ENCODE measurements around the gene TRIM14. TPM values are rescaled to one million over a fixed set of nuclear protein-coding genes. Genes with fewer than 3 reads are reported as not detected.

The TRIM14 gene
- total and polyA plus RNA-seq, 10 of the 15 experiments (the other 5 are each of a cell fraction or from before 2014, with no cell fraction given), result 8.6 to 53.3 (median 35.7) TPM

DNA sequence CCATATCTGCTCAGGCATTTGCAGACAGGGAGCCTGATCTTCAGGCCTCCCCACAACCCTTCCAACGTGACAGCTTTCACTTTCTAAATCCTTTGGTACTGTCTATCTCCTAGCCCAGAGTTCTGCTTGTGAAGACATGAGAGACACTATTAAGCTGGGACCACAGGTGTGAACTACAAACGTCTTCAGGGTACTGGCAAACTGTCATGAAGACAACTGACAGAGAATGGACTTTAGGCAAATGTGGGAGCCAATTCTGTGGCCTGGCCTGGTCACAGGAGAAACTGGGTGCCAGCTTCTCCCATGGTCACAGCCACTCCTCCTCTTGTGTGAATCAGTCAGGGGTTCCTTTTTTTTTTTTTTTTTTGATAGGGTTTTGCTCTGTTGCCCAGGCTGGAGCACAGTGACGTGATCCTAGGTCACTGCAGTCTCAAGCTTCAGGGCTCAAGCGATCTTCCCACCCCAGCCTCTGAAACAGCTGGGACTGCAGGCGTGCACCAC is 10.4 kb downstream of the TRIM14 start (continued):
- TF ChIP-seq BACH1 (IDR thresholded peaks at IDR 0.05; ENCODE audit: borderline replicate concordance), result 0 out of 2 replicates have a peak, but pooled peaks have one; percentile 11
- peak; percentile 68 for TF ChIP-seq IKZF1 (conservative IDR thresholded peaks at IDR 0.05)
- no peak for TF ChIP-seq BRCA1 (IDR thresholded peaks at IDR 0.05; ENCODE audit: low read depth, low read length)
- TF ChIP-seq RFX5 (IDR thresholded peaks at IDR 0.05; ENCODE audit: low read depth, low read length), result no peak
- TF ChIP-seq MEF2B (IDR thresholded peaks at IDR 0.05; ENCODE audit: partially characterized antibody, poor library complexity, severe bottlenecking), result no peak
- no peak for TF ChIP-seq TAF1 (IDR thresholded peaks at IDR 0.05; ENCODE audit: borderline replicate concordance, low read depth, low read length)
- TF ChIP-seq TCF3 (IDR thresholded peaks at IDR 0.05; ENCODE audit: borderline replicate concordance, insufficient read depth, low read depth, low read length), result 0 out of 2 replicates have a peak, but pooled peaks have one; percentile 16
- no peak for TF ChIP-seq SREBF1 (IDR thresholded peaks at IDR 0.05; ENCODE audit: low read length)
- TF ChIP-seq TCF12 (IDR thresholded peaks at IDR 0.05; ENCODE audit: low read depth, low read length), result 0 out of 2 replicates have a peak, but pooled peaks have one; percentile 2

GRCh38 chr9:98107926-98108325 is 11.1 kb downstream of the TRIM14 start:
- intact Hi-C loops (cut with micrococcal nuclease; ENCODE audit: unreplicated experiment) (no loop called here), in situ Hi-C loops (cut with MboI) (no loop called here)
- ChIA-PET RAD21 (ENCODE audit: unreplicated experiment) (interaction anchor here (0.7 to 3.0 kb wide), 9 partner anchors 7 to 187 kb away, joined by 3 to 25 read pairs (median 3); partner anchors contain the start of genes NANS and TRIM14), POLR2A (interaction anchor here (0.7 to 3.5 kb wide), 6 partner anchors 10 to 148 kb away, joined by 3 to 19 read pairs (median 6); partner anchors contain the start of gene TRIM14), SMC1A (ENCODE audit: uncharacterized antibody, unreplicated experiment) (interaction anchor here (1.3 to 6.6 kb wide), 7 partner anchors 8 to 93 kb away, joined by 3 to 72 read pairs (median 4); partner anchors contain the start of gene TRIM14), CTCF (interaction anchor here (0.7 to 4.4 kb wide), 5 partner anchors 10 to 419 kb away, joined by 3 to 30 read pairs (median 14); partner anchors contain the start of genes TBC1D2 and TRIM14)
- Histone ChIP-seq H3K79me2 (ENCODE audit: control insufficient read depth, insufficient read depth, low read length) (peaks cover 37% of the 10 kb centered on the region), H3K4me3 (no peak overlapping the region), H2AFZ (ENCODE audit: control insufficient read depth, low read depth, low read length) (no peak overlapping the region), H3K27ac (ENCODE audit: control insufficient read depth, insufficient read depth) (peak overlapping the region; percentile 91), H3K27me3 (replicated peaks in 1 of 2; ENCODE audit: control insufficient read depth in 2 of 2, insufficient read depth in 2 of 2, low read length in 1 of 2) (no peaks in the 10 kb centered on the region), H4K20me1 (ENCODE audit: control insufficient read depth, insufficient read depth) (no peaks in the 10 kb centered on the region), H3K36me3 (ENCODE audit: control insufficient read depth in 2 of 2, insufficient read depth in 2 of 2, low read length in 1 of 2) (peaks cover 2 to 9% of the 10 kb centered on the region in 2 experiments; a peak in 2 of 4 replicates), H3K4me1 (ENCODE audit: control insufficient read depth, insufficient read depth, low read length) (peaks cover 69% of the 10 kb centered on the region), H3K9ac (ENCODE audit: control insufficient read depth, insufficient read depth, low read length) (peak overlapping the region; percentile 61), H3K4me2 (ENCODE audit: control insufficient read depth, insufficient read depth) (peak overlapping the region; percentile 66), H3K9me3 (replicated peaks; ENCODE audit: control insufficient read depth, insufficient read depth, low read length) (no peaks in the 10 kb centered on the region; the same call in 2 of the 3 replicates)
- WGBS (ENCODE audit: insufficient coverage, insufficient replicate concordance, low lambda C conversion rate, missing lambda C conversion rate), result 32% methylated on average over 2 of the region's 2 CpGs
- FAIRE-seq (no peak), ATAC-seq (peak; percentile 32), DNase-seq (ENCODE audit: low read depth, low spot score) (no peak)
- 0 out of 2 replicates have a peak, but pooled peaks have one; percentile 16 for TF ChIP-seq ATF7 (IDR thresholded peaks at IDR 0.05; ENCODE audit: low read depth)
- TF ChIP-seq TCF7 (IDR thresholded peaks at IDR 0.05; ENCODE audit: borderline replicate concordance), result no peak
- TF ChIP-seq POU2F2 (IDR thresholded peaks at IDR 0.05; ENCODE audit: borderline replicate concordance, low read depth, low read length), result peak; percentile 73; the same call in 1 of the 3 replicates
- TF ChIP-seq MEF2B (IDR thresholded peaks at IDR 0.05; ENCODE audit: partially characterized antibody, poor library complexity, severe bottlenecking), result peak; percentile 44
- TF ChIP-seq CBX3 (IDR thresholded peaks at IDR 0.05; ENCODE audit: borderline replicate concordance, low read depth), result no peak
- no peak for TF ChIP-seq NFIC (IDR thresholded peaks at IDR 0.05; ENCODE audit: low read depth, low read length)
- no peak for TF ChIP-seq SUZ12 (IDR thresholded peaks at IDR 0.05; ENCODE audit: unreplicated experiment)
- TF ChIP-seq NR2F1 (conservative IDR thresholded peaks at IDR 0.05), result peak; percentile 55
- TF ChIP-seq ZNF384 (IDR thresholded peaks at IDR 0.05; ENCODE audit: borderline replicate concordance, low read depth, low read length), result peak; percentile 80
- TF ChIP-seq IRF5 (IDR thresholded peaks at IDR 0.05; ENCODE audit: borderline replicate concordance), result no peak
- peak; percentile 29; the same call in 1 of the 2 replicates for TF ChIP-seq HDGF (IDR thresholded peaks at IDR 0.05)
- BruUV-seq (replicated peaks), result no TSS peak
